ENCODE measurements around the gene TRAPPC12. TPM values are rescaled to one million over a fixed set of nuclear protein-coding genes. Genes with fewer than 3 reads are reported as not detected.
"Not testable (repeated sequence)": the region's sequence is repeated elsewhere in the genome, so short reads cannot be mapped to it uniquely, and the experiment has no call there.

Gene TRAPPC12
- total RNA-seq, 2 experiments from 2014 or later: 58.7 to 64.6 TPM

- Mint-ChIP-seq H3K4me1 (peaks cover 29% of the 10 kb centered on the region), H3K4me3 (no peak overlapping the region), H3K36me3 (peaks cover 23% of the 10 kb centered on the region), H3K9me3 (no peaks in the 10 kb centered on the region), H3K27me3 (no peaks in the 10 kb centered on the region), H3K27ac (peak overlapping the region; percentile 45)
- DNase-seq: no peak
These were observed 22.7 kb upstream of the TRAPPC12 start for GRCh38 chr2:3356799-3357198.

- not testable (repeated sequence) for DNase-seq, H3K27me3 Mint-ChIP-seq, H3K9me3 Mint-ChIP-seq, H3K4me3 Mint-ChIP-seq, H3K27ac Mint-ChIP-seq
- Mint-ChIP-seq H3K4me1 (peaks cover 32% of the 10 kb centered on the region), H3K36me3 (peaks cover 20% of the 10 kb centered on the region)
These were observed 22.0 kb upstream of the TRAPPC12 start for GRCh38 chr2:3357446-3357845.

- Mint-ChIP-seq H3K4me1 (peaks cover 37% of the 10 kb centered on the region), H3K9me3 (no peaks in the 10 kb centered on the region), H3K36me3 (peaks cover 16% of the 10 kb centered on the region), H3K4me3 (no peak overlapping the region), H3K27ac (no peak overlapping the region), H3K27me3 (no peaks in the 10 kb centered on the region)
- DNase-seq: no peak
These were observed 21.6 kb upstream of the TRAPPC12 start for GRCh38 chr2:3357926-3358325.

GRCh38 chr2:3361518-3362389 lies 17.7 kb upstream of the TRAPPC12 start:
- Mint-ChIP-seq H3K27me3 (no peaks in the 10 kb centered on the region), H3K4me1 (peaks cover 43% of the 10 kb centered on the region), H3K9me3 (no peaks in the 10 kb centered on the region), H3K4me3 (no peak overlapping the region), H3K27ac (no peak overlapping the region), H3K36me3 (peaks cover 5% of the 10 kb centered on the region)
- DNase-seq: no peak

GRCh38 chr2:3365219-3365618 lies 14.3 kb upstream of the TRAPPC12 start:
- no peaks in the 10 kb centered on the region for H3K27me3 Mint-ChIP-seq
- no peaks in the 10 kb centered on the region for H3K9me3 Mint-ChIP-seq
- peaks cover 31% of the 10 kb centered on the region for H3K4me1 Mint-ChIP-seq
- no peak overlapping the region for H3K27ac Mint-ChIP-seq
- H3K4me3 Mint-ChIP-seq: no peak overlapping the region
- no peak for DNase-seq
- H3K36me3 Mint-ChIP-seq: peaks cover 16% of the 10 kb centered on the region

- no peaks in the 10 kb centered on the region for H3K9me3 Mint-ChIP-seq
- H3K4me1 Mint-ChIP-seq: peaks cover 15% of the 10 kb centered on the region
- no peak overlapping the region for H3K27ac Mint-ChIP-seq
- peaks cover 27% of the 10 kb centered on the region for H3K36me3 Mint-ChIP-seq
- DNase-seq: no peak
- no peak overlapping the region for H3K4me3 Mint-ChIP-seq
- H3K27me3 Mint-ChIP-seq: no peaks in the 10 kb centered on the region
These were observed 11.2 kb upstream of the TRAPPC12 start for GRCh38 chr2:3368261-3368722.

- not testable (repeated sequence) for H3K27ac Mint-ChIP-seq, H3K27me3 Mint-ChIP-seq, H3K4me3 Mint-ChIP-seq, DNase-seq, H3K9me3 Mint-ChIP-seq
- peaks cover 12% of the 10 kb centered on the region for H3K4me1 Mint-ChIP-seq
- H3K36me3 Mint-ChIP-seq: peaks cover 27% of the 10 kb centered on the region
These were observed 9.9 kb upstream of the TRAPPC12 start for GRCh38 chr2:3369340-3370181.

GRCh38 chr2:3376821-3377220 lies 2.7 kb upstream of the TRAPPC12 start:
- no peak for DNase-seq
- H3K9me3 Mint-ChIP-seq: no peaks in the 10 kb centered on the region
- peaks cover 33% of the 10 kb centered on the region for H3K4me1 Mint-ChIP-seq
- peak overlapping the region; percentile 98 for H3K27ac Mint-ChIP-seq
- H3K4me3 Mint-ChIP-seq: peak overlapping the region; percentile 99
- peaks cover 9% of the 10 kb centered on the region for H3K36me3 Mint-ChIP-seq
- H3K27me3 Mint-ChIP-seq: no peaks in the 10 kb centered on the region

GRCh38 chr2:3377279-3377611 lies 2.2 kb upstream of the TRAPPC12 start:
- peak; percentile 42 for DNase-seq
- H3K27ac Mint-ChIP-seq: peak overlapping the region; percentile 98
- peaks cover 34% of the 10 kb centered on the region for H3K4me1 Mint-ChIP-seq
- H3K36me3 Mint-ChIP-seq: peaks cover 10% of the 10 kb centered on the region
- peak overlapping the region; percentile 99 for H3K4me3 Mint-ChIP-seq
- no peaks in the 10 kb centered on the region for H3K27me3 Mint-ChIP-seq
- no peaks in the 10 kb centered on the region for H3K9me3 Mint-ChIP-seq

GRCh38 chr2:3377612-3378432 lies 1.7 kb upstream of the TRAPPC12 start, which contains the start of gene EIPR1:
TSS of gene EIPR1 (minus strand) at chr2:3377818. CDS start at chr2:3377689, 129 bp downstream.
- Mint-ChIP-seq H3K36me3 (peaks cover 12% of the 10 kb centered on the region), H3K9me3 (no peaks in the 10 kb centered on the region), H3K27me3 (no peaks in the 10 kb centered on the region), H3K27ac (peak within 1 kb of the TSS; percentile 98), H3K4me1 (peaks cover 34% of the 10 kb centered on the region), H3K4me3 (peak within 1 kb of the TSS; percentile 99)
- peak; percentile 95 for DNase-seq

GRCh38 chr2:3379339-3379646 lies 201 bp upstream of the TRAPPC12 start:
- Mint-ChIP-seq H3K27ac (peak overlapping the region; percentile 98), H3K27me3 (no peaks in the 10 kb centered on the region), H3K4me1 (peaks cover 38% of the 10 kb centered on the region), H3K9me3 (no peaks in the 10 kb centered on the region), H3K36me3 (peaks cover 12% of the 10 kb centered on the region), H3K4me3 (peak overlapping the region; percentile 99)
- no peak for DNase-seq

GRCh38 chr2:3386448-3386958 lies 7.0 kb downstream of the TRAPPC12 start:
- Mint-ChIP-seq H3K4me3 (no peak overlapping the region), H3K4me1 (peaks cover 24% of the 10 kb centered on the region), H3K9me3 (no peaks in the 10 kb centered on the region), H3K27ac (no peak overlapping the region), H3K27me3 (no peaks in the 10 kb centered on the region), H3K36me3 (peaks cover 20% of the 10 kb centered on the region)
- DNase-seq: no peak

GRCh38 chr2:3387011-3387410 lies 7.5 kb downstream of the TRAPPC12 start:
- no peak overlapping the region for H3K27ac Mint-ChIP-seq
- H3K4me1 Mint-ChIP-seq: peaks cover 24% of the 10 kb centered on the region
- DNase-seq: no peak
- H3K4me3 Mint-ChIP-seq: no peak overlapping the region
- no peaks in the 10 kb centered on the region for H3K27me3 Mint-ChIP-seq
- no peaks in the 10 kb centered on the region for H3K9me3 Mint-ChIP-seq
- H3K36me3 Mint-ChIP-seq: peaks cover 16% of the 10 kb centered on the region

- H3K4me3 Mint-ChIP-seq: no peak overlapping the region
- peaks cover 29% of the 10 kb centered on the region for H3K4me1 Mint-ChIP-seq
- no peaks in the 10 kb centered on the region for H3K27me3 Mint-ChIP-seq
- H3K27ac Mint-ChIP-seq: no peak overlapping the region
- peaks cover 16% of the 10 kb centered on the region for H3K36me3 Mint-ChIP-seq
- H3K9me3 Mint-ChIP-seq: no peaks in the 10 kb centered on the region
- DNase-seq: no peak
These were observed 8.3 kb downstream of the TRAPPC12 start for GRCh38 chr2:3387644-3388411.

Data from activated naive CD8-positive, alpha-beta T cell treated with anti-CD3 and anti-CD28 coated beads for 36 hours (primary cell).